ENCODE measurements around the gene NEB.
"Not testable (repeated sequence)": the region's sequence is repeated elsewhere in the genome, so short reads cannot be mapped to it uniquely, and the experiment has no call there.

NEB gene

GRCh38 chr2:151682459-151683003 is 51.7 kb downstream of the NEB start:
- no peak for DNase-seq

- DNase-seq, result no peak
Measured at GRCh38 chr2:151681051-151681450, 53.2 kb downstream of the NEB start.

GRCh38 chr2:151679994-151680393 is 54.3 kb downstream of the NEB start:
- no peak for DNase-seq

- DNase-seq, result no peak
Measured at GRCh38 chr2:151678849-151679248, 55.4 kb downstream of the NEB start.

GRCh38 chr2:151673016-151673415 is 61.3 kb downstream of the NEB start:
- no peak for DNase-seq

GRCh38 chr2:151672277-151672676 is 62.0 kb downstream of the NEB start:
- DNase-seq, result no peak

GRCh38 chr2:151670846-151671597 is 63.3 kb downstream of the NEB start:
- no peak for DNase-seq

- DNase-seq, result no peak
Measured at GRCh38 chr2:151670346-151670745, 63.9 kb downstream of the NEB start.

GRCh38 chr2:151669585-151670081 is 64.6 kb downstream of the NEB start:
- peak; percentile 11 for DNase-seq

GRCh38 chr2:151668737-151669136 is 65.5 kb downstream of the NEB start:
- no peak for DNase-seq

GRCh38 chr2:151665959-151666358 is 68.3 kb downstream of the NEB start:
- DNase-seq, result no peak

GRCh38 chr2:151664520-151664919 is 69.8 kb downstream of the NEB start:
- no peak for DNase-seq

GRCh38 chr2:151661625-151662024 is 72.7 kb downstream of the NEB start:
- no peak for DNase-seq

GRCh38 chr2:151658081-151658480 is 76.2 kb downstream of the NEB start:
- DNase-seq, result no peak

- no peak for DNase-seq
Measured at GRCh38 chr2:151657667-151658076, 76.6 kb downstream of the NEB start.

GRCh38 chr2:151655663-151656398 is 78.4 kb downstream of the NEB start:
- DNase-seq, result no peak

- no peak for DNase-seq
Measured at GRCh38 chr2:151654891-151655290, 79.4 kb downstream of the NEB start.

- no peak for DNase-seq
Measured at GRCh38 chr2:151654085-151654484, 80.2 kb downstream of the NEB start.

- no peak for DNase-seq
Measured at GRCh38 chr2:151651274-151651673, 83.0 kb downstream of the NEB start.

GRCh38 chr2:151650456-151650855 is 83.8 kb downstream of the NEB start:
- no peak for DNase-seq

GRCh38 chr2:151649966-151650365 is 84.3 kb downstream of the NEB start:
- no peak for DNase-seq

GRCh38 chr2:151649400-151649799 is 84.9 kb downstream of the NEB start:
- no peak for DNase-seq

GRCh38 chr2:151646512-151646911 is 87.8 kb downstream of the NEB start:
- not testable (repeated sequence) for DNase-seq

GRCh38 chr2:151644580-151644979 is 89.7 kb downstream of the NEB start:
- no peak for DNase-seq
